Measurements from ENCODE around the gene ZFX. TPM values are rescaled to one million over a fixed set of nuclear protein-coding genes. Genes with fewer than 3 reads are reported as not detected.

Gene ZFX
- total RNA-seq, 1 donor from 2014 or later, result 35.7 TPM

DNA sequence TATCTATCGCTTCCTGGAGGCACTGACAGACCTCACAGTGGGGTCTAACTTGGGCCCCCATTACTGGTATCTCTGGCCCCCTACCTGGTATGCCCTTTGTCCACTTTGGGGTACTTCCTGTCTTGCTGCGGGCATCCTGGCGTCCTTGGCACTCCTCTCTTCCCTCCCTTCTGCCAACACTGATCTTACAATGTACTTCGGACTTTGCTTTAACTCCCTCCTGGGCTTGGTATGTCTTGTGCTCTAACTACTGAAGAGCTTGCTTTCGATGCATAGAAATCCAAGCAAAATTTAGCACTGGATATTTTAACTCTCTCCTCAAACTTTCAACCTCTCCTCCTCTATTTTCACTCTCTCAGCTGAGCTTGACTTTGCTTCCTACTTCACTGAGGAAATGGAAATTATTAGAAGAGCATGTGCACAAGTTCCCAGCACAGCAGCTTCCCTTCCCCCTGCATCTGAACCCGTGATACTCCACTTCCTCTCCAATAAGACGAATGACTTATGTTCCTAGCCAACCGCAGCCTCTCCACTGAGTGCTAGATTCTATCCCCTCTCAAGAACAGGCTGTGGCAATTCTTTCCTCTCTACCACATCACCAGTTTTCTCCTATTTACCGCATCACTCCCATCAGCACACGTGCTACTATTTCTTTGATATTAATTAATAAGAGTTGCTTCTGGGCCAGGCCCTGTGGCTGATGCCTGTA is 111.5 kb downstream of the ZFX start:
- Histone ChIP-seq H3K9ac (ENCODE audit: low read length) (no peak overlapping the region), H3K36me3 (ENCODE audit: insufficient read depth, low read length) (no peaks in the 10 kb centered on the region), H3K79me2 (ENCODE audit: insufficient read depth, low read length) (no peaks in the 10 kb centered on the region), H4K20me1 (ENCODE audit: insufficient read depth, low read length) (no peaks in the 10 kb centered on the region), H3K4me3 (ENCODE audit: insufficient read depth, low read depth, low read length) (no peak overlapping the region), H3K4me1 (ENCODE audit: insufficient read depth, low read length) (peaks cover 4% of the 10 kb centered on the region), H3K9me3 (ENCODE audit: insufficient read depth, low read depth, low read length) (no peaks in the 10 kb centered on the region), H3K27ac (ENCODE audit: low read depth, low read length) (peak overlapping the region; percentile 6), H3K4me2 (ENCODE audit: low read length) (no peak overlapping the region), H2AFZ (ENCODE audit: low read depth, low read length) (no peak overlapping the region), H3K27me3 (ENCODE audit: insufficient read depth, low read length) (no peaks in the 10 kb centered on the region)
- Mint-ChIP-seq H3K4me1 (ENCODE audit: low read depth, unreplicated experiment) (no peaks in the 10 kb centered on the region), H3K4me3 (ENCODE audit: unreplicated experiment) (no peak overlapping the region), H3K27ac (ENCODE audit: unreplicated experiment) (no peak overlapping the region), H3K27me3 (ENCODE audit: low read depth, unreplicated experiment) (peaks cover 6% of the 10 kb centered on the region), H3K9me3 (ENCODE audit: unreplicated experiment) (peaks cover 3% of the 10 kb centered on the region), H3K36me3 (ENCODE audit: low read depth, unreplicated experiment) (no peaks in the 10 kb centered on the region)
- DNase-seq (ENCODE audit: low read depth), result peak; percentile 31
- TF ChIP-seq EZH2 (IDR thresholded peaks at IDR 0.05; ENCODE audit: insufficient read depth, low read length), result no peak
- peak; percentile 20 for FAIRE-seq

DNA sequence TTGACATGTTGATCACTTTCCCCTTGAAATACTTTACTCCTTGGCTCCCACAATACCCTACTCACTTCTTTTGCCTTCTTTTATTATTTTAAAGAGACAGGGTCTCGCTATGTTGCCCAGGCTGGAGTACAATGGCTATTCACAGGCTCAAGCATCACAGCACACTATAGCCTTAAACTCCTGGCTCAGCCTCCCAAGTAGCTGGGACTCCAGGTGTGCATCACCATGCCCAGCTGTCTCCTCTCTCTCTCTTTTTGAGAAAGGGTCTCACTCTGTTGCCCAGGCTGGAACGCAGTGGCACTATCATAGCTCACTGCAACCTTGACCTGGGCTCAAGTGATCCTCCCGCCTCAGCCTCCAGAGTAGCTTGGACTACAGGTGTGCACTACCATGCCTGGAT is 112.8 kb downstream of the ZFX start:
- H4K20me1 ChIP-seq (ENCODE audit: insufficient read depth, low read length), result no peaks in the 10 kb centered on the region
- no peaks in the 10 kb centered on the region for H3K9me3 ChIP-seq (ENCODE audit: insufficient read depth, low read depth, low read length)
- H3K27me3 ChIP-seq (ENCODE audit: insufficient read depth, low read length), result no peaks in the 10 kb centered on the region
- no peak for FAIRE-seq
- peaks cover 6% of the 10 kb centered on the region for H3K4me1 ChIP-seq (ENCODE audit: insufficient read depth, low read length)
- no peaks in the 10 kb centered on the region for H3K36me3 Mint-ChIP-seq (ENCODE audit: low read depth, unreplicated experiment)
- H3K27ac Mint-ChIP-seq (ENCODE audit: unreplicated experiment), result no peak overlapping the region
- H3K79me2 ChIP-seq (ENCODE audit: insufficient read depth, low read length), result no peaks in the 10 kb centered on the region
- TF ChIP-seq, protein P1, sequence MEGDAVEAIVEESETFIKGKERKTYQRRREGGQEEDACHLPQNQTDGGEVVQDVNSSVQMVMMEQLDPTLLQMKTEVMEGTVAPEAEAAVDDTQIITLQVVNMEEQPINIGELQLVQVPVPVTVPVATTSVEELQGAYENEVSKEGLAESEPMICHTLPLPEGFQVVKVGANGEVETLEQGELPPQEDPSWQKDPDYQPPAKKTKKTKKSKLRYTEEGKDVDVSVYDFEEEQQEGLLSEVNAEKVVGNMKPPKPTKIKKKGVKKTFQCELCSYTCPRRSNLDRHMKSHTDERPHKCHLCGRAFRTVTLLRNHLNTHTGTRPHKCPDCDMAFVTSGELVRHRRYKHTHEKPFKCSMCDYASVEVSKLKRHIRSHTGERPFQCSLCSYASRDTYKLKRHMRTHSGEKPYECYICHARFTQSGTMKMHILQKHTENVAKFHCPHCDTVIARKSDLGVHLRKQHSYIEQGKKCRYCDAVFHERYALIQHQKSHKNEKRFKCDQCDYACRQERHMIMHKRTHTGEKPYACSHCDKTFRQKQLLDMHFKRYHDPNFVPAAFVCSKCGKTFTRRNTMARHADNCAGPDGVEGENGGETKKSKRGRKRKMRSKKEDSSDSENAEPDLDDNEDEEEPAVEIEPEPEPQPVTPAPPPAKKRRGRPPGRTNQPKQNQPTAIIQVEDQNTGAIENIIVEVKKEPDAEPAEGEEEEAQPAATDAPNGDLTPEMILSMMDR (IDR thresholded peaks at IDR 0.05; ENCODE audit: insufficient read depth, low read depth, low read length), result no peak
- no peak for TF ChIP-seq EZH2 (IDR thresholded peaks at IDR 0.05; ENCODE audit: insufficient read depth, low read length)
- H3K36me3 ChIP-seq (ENCODE audit: insufficient read depth, low read length), result no peaks in the 10 kb centered on the region
- H2AFZ ChIP-seq (ENCODE audit: low read depth, low read length), result no peak overlapping the region
- H3K4me3 ChIP-seq (ENCODE audit: insufficient read depth, low read depth, low read length), result no peak overlapping the region
- no peak overlapping the region for H3K4me3 Mint-ChIP-seq (ENCODE audit: unreplicated experiment)
- H3K4me2 ChIP-seq (ENCODE audit: low read length), result no peak overlapping the region
- H3K27me3 Mint-ChIP-seq (ENCODE audit: low read depth, unreplicated experiment), result peaks cover 6% of the 10 kb centered on the region
- H3K4me1 Mint-ChIP-seq (ENCODE audit: low read depth, unreplicated experiment), result peaks cover 2% of the 10 kb centered on the region
- H3K9ac ChIP-seq (ENCODE audit: low read length), result no peak overlapping the region
- peaks cover 3% of the 10 kb centered on the region for H3K9me3 Mint-ChIP-seq (ENCODE audit: unreplicated experiment)
- H3K27ac ChIP-seq (ENCODE audit: low read depth, low read length), result no peak overlapping the region
- DNase-seq (ENCODE audit: low read depth), result no peak

DNA sequence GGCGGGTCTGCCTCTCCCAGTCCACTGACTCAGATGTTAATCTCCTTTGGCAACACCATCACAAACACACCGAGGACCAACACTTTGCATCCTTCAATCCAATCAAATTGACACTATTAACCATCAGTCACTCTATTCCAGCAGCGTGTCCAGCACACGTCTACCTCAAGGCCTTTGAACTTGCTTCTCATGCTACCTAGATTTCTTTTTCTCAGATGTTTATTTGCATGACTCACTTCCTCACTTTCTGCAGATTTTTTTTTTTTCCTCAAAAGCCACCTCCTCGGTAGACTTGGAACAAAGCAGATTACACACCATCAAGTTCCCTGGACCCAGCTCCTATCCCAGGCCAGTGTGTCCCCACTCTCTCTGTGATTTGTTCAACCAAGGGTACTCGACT is 114.9 kb downstream of the ZFX start:
- H3K9me3 Mint-ChIP-seq (ENCODE audit: unreplicated experiment), result peaks cover 3% of the 10 kb centered on the region
- no peaks in the 10 kb centered on the region for H3K36me3 Mint-ChIP-seq (ENCODE audit: low read depth, unreplicated experiment)
- H3K9ac ChIP-seq (ENCODE audit: low read length), result no peak overlapping the region
- DNase-seq (ENCODE audit: low read depth) (no peak), FAIRE-seq (peak; percentile 64)
- no peak overlapping the region for H3K4me2 ChIP-seq (ENCODE audit: low read length)
- peaks cover 6% of the 10 kb centered on the region for H3K4me1 ChIP-seq (ENCODE audit: insufficient read depth, low read length)
- H4K20me1 ChIP-seq (ENCODE audit: insufficient read depth, low read length), result no peaks in the 10 kb centered on the region
- TF ChIP-seq, protein P1 (IDR thresholded peaks at IDR 0.05; ENCODE audit: insufficient read depth, low read depth, low read length), result no peak
- no peak for TF ChIP-seq EZH2 (IDR thresholded peaks at IDR 0.05; ENCODE audit: insufficient read depth, low read length)
- H3K9me3 ChIP-seq (ENCODE audit: insufficient read depth, low read depth, low read length), result no peaks in the 10 kb centered on the region
- H3K4me1 Mint-ChIP-seq (ENCODE audit: low read depth, unreplicated experiment), result peaks cover 9% of the 10 kb centered on the region
- H3K27me3 ChIP-seq (ENCODE audit: insufficient read depth, low read length), result no peaks in the 10 kb centered on the region
- no peak overlapping the region for H3K4me3 ChIP-seq (ENCODE audit: insufficient read depth, low read depth, low read length)
- H3K27ac Mint-ChIP-seq (ENCODE audit: unreplicated experiment), result no peak overlapping the region
- no peak overlapping the region for H3K4me3 Mint-ChIP-seq (ENCODE audit: unreplicated experiment)
- H3K79me2 ChIP-seq (ENCODE audit: insufficient read depth, low read length), result no peaks in the 10 kb centered on the region
- no peak overlapping the region for H3K27ac ChIP-seq (ENCODE audit: low read depth, low read length)
- H3K36me3 ChIP-seq (ENCODE audit: insufficient read depth, low read length), result no peaks in the 10 kb centered on the region
- H3K27me3 Mint-ChIP-seq (ENCODE audit: low read depth, unreplicated experiment), result peaks cover 6% of the 10 kb centered on the region
- H2AFZ ChIP-seq (ENCODE audit: low read depth, low read length), result no peak overlapping the region

Other genes starting within 250 kb of the ZFX start
- gene APOO, start 241.8 kb upstream of the ZFX start, total RNA-seq, result 26.5 and 34.6 TPM in 2 replicates
- gene CXorf58, start 241.7 kb upstream of the ZFX start, total RNA-seq, result not detected in 2 replicates
- 6.5 and 7.5 TPM in 2 replicates for gene KLHL15, start 122.5 kb upstream of the ZFX start, total RNA-seq
- 203 and 216 TPM in 2 replicates for gene EIF2S3, start 94.8 kb upstream of the ZFX start, total RNA-seq
- gene SUPT20HL2, start 164.3 kb downstream of the ZFX start, total RNA-seq, result not detected in 2 replicates
- not detected in 2 replicates for gene SUPT20HL1, start 210.9 kb downstream of the ZFX start, total RNA-seq

Measured in astrocyte (in vitro differentiated cells and primary cell).